ENCODE results near the gene EPB41L1.

- TF ChIP-seq CTCF (IDR thresholded peaks at IDR 0.05) (no peak), ZFX (IDR thresholded peaks at IDR 0.05; ENCODE audit: borderline replicate concordance) (no peak)
Measured at GRCh38 chr20:36175475-36175995, 21.0 kb downstream of the EPB41L1 start.
